AG09309 (cell line): Measurements from ENCODE around the gene ZBTB46.
"Not testable (repeated sequence)": the region's sequence is repeated elsewhere in the genome, so short reads cannot be mapped to it uniquely, and the experiment has no call there.

ENCODE experiments used
- DNase-seq: peaks from one replicate; pipeline ENCODE4 v3.0.0-alpha.2; 2010; ENCODE audit warnings: low read depth
- H3K4me3 ChIP-seq: 2 replicates; pipeline ENCODE4 v1.5.1; 2011; ENCODE audit warnings: mild to moderate bottlenecking, low read depth, low read length, moderate library complexity; ENCODE audit not compliant: control insufficient read depth
- TF ChIP-seq, protein P1 (sequence below): IDR thresholded peaks from 2 replicates; pipeline ENCODE4 v1.5.1; 2011; ENCODE audit warnings: mild to moderate bottlenecking, low read depth, low read length, inconsistent platforms; ENCODE audit not compliant: insufficient read depth, control insufficient read depth; ENCODE audit errors: missing control alignments

The ZBTB46 gene

DNA sequence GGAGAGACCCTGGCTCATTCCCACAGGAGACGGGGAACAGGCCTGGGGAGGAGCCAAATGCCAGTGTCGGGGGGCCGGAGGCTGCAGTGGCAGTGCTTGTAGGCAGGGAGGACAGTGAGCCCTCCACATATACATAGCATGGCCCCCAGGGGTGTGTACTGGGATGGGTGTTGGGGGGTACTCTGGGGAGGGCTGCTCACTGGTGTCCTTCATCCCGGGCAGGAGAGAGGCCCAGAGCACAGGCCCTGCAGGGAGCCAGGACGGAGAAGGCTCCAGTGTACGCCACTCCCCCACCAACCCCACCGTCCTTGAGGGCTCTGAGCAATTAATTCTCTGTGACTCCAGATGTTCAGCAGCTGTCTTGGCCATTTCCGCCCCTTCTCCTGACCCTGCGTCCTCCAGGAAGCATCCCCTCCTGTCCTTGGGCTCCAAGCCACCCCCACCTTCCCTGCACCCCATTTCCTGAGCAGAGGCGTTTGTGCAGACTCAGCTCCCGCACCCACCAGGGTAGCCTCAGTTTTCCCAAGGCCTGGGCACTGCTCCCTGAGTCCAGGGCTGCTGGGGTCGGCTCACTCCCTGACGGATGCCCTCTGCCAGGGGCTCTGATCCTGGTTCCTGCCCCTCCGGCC is 26.8 kb upstream of the ZBTB46 start:
- TF ChIP-seq, protein P1, sequence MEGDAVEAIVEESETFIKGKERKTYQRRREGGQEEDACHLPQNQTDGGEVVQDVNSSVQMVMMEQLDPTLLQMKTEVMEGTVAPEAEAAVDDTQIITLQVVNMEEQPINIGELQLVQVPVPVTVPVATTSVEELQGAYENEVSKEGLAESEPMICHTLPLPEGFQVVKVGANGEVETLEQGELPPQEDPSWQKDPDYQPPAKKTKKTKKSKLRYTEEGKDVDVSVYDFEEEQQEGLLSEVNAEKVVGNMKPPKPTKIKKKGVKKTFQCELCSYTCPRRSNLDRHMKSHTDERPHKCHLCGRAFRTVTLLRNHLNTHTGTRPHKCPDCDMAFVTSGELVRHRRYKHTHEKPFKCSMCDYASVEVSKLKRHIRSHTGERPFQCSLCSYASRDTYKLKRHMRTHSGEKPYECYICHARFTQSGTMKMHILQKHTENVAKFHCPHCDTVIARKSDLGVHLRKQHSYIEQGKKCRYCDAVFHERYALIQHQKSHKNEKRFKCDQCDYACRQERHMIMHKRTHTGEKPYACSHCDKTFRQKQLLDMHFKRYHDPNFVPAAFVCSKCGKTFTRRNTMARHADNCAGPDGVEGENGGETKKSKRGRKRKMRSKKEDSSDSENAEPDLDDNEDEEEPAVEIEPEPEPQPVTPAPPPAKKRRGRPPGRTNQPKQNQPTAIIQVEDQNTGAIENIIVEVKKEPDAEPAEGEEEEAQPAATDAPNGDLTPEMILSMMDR = no peak
- DNase-seq = no peak
- H3K4me3 ChIP-seq = no peak overlapping the region

DNA sequence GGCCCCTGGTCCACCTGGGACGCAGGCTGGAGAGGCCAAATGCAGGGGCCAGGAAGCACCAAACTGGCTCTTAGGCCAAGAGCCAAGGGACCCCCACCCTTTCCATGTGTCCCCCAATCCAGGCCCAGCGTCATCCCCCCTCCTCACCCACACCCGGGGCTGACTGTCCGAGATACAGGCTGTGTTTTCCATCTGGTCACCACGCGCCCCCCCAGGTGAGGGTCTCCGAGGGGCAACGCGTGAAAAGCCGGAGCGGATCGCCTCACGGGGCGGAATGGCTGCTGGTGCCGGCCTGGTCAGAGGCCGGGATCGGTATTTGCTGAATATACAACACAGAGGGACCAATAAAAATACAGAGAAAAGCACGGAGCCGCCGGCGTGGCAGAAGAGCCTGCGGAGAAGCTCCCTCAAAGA is 25.0 kb upstream of the ZBTB46 start:
- DNase-seq = no peak
- H3K4me3 ChIP-seq = no peak overlapping the region
- TF ChIP-seq, protein P1 = no peak

DNA sequence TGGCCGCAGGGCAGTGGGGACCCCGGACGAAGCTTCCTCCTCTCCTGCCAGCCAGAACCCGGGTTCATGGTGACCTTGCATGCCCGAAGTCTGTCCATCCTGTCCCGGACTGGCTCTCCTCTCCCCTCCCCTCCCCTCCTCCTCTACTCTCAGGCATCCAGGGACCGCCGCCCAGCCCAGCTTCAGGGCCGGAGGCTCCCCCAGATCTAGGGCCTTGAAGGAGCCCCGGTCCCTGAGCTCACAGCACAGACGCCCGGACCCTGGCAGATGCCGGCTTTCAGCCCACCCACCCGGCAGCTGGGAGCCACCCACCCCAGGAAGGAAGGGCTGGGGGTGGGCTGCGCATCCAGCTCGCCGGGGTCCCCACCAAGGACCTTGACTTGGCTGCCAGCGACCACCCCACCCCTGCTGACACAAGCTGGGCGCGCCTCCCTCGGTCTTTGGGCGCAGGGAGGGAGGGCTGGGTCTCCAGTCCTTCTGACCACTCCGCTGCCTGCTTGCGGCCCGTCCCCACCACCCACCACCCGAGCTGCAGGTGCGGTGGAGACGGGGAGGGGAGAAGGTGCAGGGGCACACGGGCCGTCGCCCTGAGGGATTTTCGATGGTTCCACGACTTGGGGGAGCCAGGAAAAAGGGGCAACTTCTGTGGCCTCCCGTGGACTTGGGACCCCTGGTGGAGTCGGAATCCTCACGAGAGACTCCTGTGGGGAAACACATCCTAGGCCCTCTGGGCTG is 24.5 kb upstream of the ZBTB46 start:
- TF ChIP-seq, protein P1 = no peak
- peak overlapping the region; percentile 10 for H3K4me3 ChIP-seq
- DNase-seq = no peak

DNA sequence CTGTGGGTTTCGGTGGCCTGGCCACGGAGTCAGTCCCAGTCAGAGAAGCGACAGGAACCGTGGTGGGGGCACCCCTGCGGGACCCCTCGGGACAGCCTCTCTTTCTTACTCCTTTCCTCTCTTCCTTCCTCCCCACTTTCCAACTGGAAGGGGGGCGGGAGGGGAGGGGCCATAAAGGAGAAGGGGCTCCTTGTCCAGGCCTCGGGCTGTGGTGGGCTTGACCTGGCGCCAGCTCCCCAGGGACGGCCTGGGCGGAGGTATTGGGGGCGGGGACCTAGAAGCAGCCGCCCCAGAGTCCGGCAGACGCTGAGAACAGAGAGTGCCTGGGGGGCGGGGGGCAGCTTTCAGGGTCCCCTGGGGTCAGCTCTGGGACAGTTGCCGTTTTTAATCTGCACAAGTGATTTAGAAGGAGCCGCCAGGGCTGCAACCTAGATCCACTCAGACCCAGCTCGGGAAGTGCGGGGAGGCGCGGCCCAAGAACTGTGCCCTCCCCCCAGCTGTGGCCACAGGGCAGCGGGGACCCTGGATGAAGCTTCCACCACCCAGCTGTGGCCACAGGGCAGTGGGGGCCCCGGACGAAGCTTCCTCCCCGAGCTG is 23.8 kb upstream of the ZBTB46 start:
- TF ChIP-seq, protein P1 = no peak
- peak overlapping the region; percentile 10 for H3K4me3 ChIP-seq
- no peak for DNase-seq

DNA sequence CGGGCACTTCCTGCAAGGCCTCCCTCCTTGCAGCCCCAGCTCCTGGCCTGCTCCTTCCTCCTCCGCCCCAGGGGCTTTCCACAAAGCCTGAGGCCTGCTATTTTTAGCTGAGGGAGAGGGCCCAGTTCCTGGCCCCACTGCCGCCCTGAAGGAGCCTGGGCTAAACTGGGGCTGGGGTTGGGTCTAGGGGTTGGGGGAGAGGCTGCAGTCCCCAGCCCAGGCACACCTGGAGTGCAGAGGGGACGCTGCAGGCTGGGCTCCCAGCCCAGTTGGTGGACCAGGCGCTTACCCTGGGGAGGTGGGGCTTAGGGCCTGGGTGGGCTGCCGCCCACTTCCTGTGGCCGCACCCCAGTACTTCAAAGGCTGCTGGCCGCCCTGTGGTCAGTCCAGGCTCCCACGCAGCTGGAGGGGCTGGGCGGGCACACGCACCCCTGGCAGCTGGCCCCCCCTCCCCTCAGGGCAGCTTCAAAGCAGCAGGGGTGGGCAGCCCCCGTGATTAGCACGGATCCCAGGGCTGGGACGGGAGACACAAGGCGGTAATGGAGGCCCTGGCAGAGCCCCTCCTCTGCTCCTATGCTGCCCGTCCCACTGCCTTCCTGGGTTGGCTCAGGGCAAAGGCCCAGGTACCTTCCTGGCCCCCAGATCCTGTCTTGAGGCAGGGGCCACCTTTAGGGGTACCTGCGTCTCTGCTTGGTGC is 23.2 kb upstream of the ZBTB46 start:
- no peak for DNase-seq
- H3K4me3 ChIP-seq = no peak overlapping the region
- TF ChIP-seq, protein P1 = no peak

DNA sequence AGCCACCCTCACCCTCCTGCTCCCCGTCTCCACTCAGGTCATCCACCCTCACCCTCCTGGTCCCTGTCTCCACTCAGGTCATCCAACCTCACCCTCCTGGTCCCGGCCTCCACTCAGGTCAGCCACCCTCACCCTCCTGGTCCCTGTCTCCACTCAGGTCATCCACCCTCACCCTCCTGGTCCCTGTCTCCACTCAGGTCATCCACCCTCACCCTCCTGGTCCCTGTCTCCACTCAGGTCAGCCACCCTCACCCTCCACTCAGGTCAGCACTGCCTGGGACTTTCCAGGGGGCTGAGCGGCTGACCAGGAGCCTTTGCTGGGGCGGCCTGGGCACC is 22.6 kb upstream of the ZBTB46 start:
- not testable (repeated sequence) for H3K4me3 ChIP-seq, DNase-seq

DNA sequence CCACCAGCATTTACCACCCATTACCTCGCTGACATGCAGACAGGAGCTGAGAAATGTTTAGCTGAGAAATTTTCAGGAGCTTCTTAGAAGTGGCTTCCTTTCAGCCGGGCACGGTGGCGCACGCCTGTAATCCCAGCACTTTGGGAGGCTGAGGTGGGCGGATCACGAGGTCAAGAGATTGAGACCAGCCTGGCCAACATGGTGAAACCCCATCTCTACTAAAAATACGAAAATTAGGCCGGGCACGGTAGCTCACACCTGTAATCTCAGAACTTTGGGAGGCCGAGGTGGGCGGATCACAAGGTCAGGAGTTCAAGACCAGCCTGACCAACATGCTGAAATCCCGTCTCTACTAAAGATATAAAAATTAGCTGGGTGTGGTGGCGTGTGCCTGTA is 20.5 kb upstream of the ZBTB46 start:
- not testable (repeated sequence) for H3K4me3 ChIP-seq, DNase-seq
